HG03354 (cell line): ENCODE data around the gene SPTLC2.

Source experiments
- ATAC-seq: cut with Tn5 transposase; IDR thresholded peaks from one replicate; pipeline ENCODE4 v1.9.1; 2021; ENCODE audit warnings: mild to moderate bottlenecking; ENCODE audit not compliant: unreplicated experiment, poor library complexity, severe bottlenecking

Gene SPTLC2

DNA sequence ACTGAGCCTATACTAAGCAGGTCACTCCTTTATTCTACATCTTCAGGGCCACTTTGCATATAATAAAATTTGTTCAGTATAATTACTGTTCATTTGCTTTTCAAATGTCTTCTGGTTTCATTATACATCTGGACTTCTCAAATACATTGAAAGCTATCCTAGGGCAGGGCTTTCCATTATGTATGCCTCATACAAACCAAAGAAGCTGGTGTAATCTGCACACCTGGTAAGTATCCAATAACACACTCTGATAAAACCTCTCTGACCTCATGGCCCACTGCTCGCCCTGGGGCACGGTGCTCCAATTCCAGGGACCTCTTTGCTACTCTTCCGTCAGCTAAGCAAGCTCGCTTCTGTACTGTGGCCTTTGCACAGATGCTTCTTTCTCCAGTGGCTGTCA, 95.9 kb downstream of the SPTLC2 start:
- ATAC-seq, result no peak

DNA sequence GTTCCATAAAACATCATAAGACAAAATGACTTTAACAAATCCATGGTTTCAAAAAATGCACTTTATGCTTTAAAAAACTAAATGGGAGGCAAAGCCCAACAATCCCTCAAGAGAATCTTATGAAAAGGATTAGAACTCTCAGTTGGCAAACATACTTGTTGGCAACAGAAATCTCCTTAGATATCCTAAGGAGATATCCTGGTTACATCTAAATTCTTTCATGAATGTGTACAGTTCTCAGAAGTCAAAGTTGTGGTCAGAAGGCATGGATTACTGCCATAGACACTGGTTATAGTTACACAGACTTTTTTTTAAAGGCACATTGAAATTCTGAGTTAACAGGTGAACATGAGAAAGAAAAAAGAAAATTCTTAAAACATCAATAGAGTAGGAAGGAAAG, 100.3 kb downstream of the SPTLC2 start:
- no peak for ATAC-seq

DNA sequence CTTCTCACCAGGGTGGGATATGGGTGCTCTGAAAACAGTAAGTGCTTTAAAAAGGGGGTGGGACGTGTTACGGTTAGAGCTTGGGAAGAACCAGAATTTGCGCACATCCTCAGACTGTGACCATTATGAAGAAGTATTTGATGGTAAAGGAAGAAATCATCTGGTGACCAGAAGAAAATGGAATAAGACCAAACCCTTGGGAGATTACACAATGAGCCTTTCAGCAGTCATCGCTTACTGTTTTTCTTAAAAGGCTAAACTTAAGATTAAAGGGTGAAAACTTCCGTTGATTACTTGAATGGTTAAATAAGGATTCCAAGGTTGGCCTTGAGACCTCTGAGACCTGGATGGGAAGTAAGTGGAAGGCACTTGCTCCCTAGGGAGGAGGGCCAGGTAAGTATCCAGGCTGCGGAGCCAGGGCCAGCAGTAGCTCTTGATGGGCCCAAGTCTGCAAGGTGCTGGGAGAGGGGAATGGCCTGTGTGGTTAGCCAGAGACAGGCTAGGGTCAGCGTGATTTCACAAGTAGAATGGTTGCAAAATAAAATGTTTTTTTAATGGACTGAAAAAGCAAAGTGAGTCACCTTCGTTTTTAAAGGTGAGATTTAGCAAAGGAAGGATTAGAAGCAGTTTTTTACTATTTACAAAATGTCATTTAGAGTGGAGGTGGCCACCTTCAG, 104.8 kb downstream of the SPTLC2 start:
- ATAC-seq, result no peak

DNA sequence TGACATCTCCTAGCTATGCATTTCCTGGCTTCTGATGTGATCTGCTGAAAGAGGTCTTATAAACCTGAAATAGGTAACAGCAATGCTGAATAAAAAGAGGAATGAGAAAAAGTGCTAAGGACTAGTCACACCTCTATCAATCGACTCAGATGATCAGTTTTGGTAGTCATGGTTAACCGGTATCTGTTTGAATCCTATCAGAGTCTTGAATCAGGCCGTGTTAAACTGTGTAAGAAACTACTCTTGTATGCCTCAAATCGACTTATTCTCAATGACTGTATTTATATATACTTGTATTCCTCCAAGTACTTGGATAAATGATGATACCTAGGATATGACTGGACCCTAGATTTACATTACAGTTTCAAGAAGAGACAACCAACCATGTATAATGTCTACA, 107.1 kb downstream of the SPTLC2 start:
- no peak for ATAC-seq

DNA sequence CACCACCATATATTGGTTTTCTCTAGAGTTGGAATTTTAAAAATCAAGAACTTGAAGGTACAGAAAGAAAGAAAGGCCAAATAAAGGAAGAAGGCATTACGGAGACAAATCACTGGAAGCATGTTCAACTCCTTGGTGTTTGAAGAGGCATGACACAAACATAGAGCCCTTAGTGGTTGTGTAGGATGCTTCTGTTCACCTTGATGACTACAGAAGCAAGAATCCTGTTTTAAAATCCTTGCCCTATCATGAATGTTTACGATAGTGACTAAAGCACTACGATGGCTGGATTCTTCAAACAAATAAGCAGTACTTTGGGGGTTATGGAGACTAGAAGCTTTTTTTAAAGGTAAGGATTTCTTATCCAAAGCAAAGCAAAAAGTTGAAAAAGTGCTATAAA, 107.6 kb downstream of the SPTLC2 start:
- no peak for ATAC-seq

DNA sequence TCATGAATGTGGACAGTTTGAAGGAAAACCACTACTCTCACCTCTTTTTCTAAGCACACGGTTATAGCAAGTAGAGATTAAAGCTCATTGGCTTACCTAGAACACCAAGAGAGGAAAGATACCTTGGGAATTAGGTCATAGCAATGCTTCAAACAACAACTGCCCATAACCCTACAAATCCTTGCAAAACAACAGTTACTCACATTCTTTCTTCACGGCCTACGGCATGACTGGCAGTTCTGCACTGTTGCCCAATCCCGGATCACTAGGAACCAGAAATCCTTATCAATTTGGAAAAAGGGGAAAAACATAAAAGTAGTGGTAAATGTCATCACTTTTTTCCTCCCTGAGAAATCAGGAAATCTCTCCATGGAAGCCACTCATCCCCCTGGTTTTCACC, 108.2 kb downstream of the SPTLC2 start:
- ATAC-seq, result no peak

DNA sequence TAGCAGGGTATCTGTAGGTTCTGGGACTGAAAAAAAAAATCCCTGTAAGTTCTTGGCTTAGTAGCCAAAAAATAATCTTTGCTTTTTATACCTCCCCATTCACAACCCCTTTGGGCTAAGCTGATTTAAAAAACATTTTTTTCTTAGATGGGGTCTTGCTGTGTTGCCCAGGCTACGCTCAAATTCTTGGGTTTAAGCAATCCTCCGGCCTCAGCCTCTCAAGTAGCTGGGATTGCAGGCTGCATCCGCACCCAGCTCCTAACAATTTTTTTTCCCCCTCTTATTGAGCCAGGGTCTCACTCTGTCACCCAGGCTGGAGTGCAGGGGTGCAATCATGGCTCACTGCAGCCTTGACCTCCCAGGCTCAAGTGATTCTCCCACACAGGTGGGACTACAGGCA, 108.7 kb downstream of the SPTLC2 start:
- ATAC-seq, result no peak

DNA sequence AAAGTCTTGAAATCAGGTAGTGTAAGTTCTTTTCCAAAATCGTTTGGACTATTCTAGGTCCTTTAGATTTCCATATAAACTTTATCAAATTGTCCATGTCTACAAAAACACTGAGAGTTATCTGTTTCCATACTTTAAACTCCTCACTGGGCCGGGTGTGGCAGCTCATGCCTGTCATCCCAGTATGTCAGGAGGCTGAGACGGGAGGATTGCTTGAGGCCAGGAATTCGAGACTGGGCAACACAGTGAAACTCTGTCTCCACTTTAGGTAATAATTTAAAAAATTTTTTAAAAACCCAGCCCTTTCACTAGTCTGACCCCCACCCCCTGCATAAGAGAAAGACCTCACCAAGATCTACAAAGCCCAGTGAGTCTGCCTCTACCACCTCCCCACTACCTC, 111.4 kb downstream of the SPTLC2 start:
- ATAC-seq, result no peak

DNA sequence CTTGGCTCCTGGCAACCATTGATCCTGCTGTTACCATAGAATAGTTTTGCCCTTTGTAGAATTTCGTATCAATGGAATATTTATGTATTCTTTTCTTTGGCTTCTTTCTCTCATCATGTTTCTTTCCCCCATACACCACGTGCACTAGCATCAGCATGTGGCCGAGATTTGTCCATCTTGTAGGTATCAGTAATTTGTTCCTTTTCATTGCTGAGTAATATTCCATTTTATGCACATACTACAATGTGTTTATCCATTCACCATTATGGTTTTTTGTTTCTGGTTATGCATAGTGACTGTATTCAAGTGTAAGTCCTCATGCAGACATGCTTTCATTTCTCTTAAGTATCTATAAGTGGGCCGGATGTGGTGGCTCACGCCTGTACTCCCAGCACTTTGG, 113.3 kb downstream of the SPTLC2 start:
- no peak for ATAC-seq

DNA sequence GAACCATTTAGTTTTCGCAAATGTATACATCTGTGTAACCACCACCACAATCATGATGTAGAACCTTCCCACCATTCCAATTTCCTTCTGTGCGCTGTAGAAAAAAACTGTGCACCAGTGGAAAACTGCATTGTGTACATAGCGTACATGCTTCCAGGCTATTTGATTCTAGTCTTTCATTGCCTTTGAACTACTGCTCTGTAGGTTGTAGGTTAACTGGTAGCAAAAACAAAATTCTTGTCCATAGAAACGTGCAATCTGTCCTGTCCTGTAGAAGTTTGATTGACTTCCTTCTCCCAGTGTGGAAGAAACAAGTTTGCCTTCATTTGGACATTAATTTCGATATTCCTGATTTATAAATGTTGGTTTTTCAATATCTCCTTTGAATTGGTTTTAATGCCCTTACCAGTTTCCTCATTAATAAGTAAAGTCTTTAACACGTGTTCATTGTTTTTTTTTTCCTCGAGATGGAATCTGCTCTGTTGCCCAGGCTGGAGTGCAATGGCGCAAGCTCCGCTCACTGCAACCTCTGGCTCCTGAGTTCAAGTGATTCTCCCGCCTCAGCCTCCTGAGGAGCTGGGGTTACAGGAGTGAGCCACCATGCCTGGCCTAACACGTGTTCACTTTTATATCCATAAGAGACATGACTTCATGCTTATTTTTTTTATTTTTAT, 114.2 kb downstream of the SPTLC2 start:
- no peak for ATAC-seq

DNA sequence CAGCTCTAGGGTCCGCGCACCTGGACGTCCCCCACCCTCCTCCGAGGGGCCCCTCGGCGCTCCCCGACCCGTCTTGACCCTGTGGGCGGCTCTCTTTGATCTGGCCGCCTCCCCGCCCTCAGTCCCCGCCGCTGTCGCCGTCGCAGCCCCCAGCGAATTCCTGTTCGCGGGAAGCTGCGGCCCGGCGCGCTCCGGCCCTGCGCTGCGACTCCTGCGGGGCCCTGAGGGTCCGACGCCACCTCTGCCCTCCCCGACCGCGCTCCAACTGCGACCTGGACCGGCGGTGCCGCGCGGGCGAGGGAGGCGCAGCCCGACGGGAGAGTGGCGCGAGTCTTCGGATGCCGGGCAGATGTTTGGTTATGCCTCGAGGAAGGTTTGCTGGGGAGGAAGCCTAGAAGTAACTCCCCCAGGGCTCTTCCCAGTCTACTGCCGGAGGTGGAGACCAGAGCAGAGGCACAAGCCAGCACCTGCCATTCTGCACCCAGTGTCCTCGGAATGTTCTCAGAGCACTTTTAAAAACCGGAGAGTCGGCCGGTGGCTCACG, 117.4 kb downstream of the SPTLC2 start:
- peak; percentile 28 for ATAC-seq

DNA sequence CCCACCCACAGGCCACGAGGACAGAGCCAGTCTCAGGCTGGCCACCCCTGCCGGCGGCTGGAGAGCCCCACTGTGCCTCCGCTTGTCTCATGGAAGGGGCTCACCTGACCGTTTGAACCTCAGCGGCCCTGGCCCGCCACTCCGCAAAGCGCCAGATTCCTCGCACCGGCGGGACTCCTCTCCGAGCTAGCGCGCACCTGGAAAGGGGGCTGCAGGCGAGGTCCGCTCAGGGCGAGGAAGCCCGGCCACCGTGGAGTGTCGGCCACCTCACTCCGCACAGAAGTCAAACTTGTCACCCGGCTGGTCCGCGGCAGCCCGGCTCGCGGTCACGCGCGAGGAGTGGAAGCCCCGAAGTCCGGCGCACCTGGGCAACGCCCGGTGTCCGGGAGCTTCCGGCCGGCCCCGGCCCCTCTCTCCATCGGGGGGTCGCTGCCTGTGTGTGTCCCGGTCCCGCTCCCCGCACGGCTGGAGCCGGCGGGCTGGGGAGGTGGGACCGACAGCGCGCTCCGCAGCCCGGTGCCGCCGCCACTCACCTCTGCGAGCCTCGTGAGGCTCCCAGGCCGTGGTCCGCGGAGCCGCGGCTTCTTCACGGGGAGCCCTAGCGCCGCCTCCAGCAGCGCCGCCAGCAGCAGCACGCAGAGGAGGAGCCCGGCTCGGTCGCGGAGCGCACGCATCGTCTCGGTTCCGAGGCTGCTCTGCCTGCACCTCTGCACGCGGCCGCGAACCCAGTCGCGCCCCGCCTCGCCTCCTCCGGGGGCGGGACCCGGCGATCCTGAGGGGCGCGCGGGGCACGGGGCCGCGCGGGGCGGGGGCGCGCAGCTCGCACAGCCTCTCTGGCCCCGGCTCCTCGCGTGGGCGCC, 118.1 kb downstream of the SPTLC2 start, which contains the start of gene ISM2:
Gene ISM2 (minus strand): TSS at position 697 of the 860 bp plus-strand sequence. CDS start 23 bp downstream, at position 674.
- peak; percentile 75 for ATAC-seq

DNA sequence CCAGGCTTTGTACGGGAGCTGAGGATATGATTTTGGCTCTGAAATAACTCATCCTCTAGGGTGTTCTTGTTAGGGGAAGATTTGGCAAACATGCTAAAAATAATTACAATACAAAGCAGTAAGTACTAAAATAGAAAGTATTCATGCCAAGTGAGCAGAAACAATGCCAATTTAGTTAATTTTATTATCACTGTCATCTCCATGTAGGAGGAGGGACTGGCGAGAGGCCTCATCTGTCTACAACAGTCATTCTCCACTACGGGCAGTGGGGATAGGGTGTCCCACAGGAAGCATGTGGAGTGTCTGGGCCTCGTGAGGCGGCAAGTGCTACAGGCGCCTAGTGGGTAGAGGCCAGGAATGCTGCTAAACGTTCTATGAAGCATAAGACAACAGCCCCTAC, 121.1 kb downstream of the SPTLC2 start:
- ATAC-seq, result no peak

DNA sequence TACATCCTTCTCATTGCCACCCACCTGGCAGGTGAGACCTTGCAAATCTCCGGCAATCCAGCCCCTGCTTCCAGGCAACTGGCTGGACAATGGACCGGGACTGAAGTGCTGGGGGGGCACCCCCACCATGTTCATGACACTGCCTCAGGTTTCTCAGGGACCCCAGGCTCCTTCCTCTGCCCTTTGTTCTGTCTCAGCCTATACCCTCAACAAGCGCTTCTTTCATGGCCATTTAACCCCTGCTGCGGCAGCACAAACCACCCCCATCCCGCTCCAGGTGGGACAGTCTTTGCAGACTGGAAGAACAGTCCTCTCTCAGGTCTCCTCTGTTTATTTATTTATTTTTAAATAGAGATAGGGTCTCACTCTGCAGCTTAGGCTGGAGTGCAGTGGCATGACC, 125.4 kb downstream of the SPTLC2 start:
- ATAC-seq, result no peak

DNA sequence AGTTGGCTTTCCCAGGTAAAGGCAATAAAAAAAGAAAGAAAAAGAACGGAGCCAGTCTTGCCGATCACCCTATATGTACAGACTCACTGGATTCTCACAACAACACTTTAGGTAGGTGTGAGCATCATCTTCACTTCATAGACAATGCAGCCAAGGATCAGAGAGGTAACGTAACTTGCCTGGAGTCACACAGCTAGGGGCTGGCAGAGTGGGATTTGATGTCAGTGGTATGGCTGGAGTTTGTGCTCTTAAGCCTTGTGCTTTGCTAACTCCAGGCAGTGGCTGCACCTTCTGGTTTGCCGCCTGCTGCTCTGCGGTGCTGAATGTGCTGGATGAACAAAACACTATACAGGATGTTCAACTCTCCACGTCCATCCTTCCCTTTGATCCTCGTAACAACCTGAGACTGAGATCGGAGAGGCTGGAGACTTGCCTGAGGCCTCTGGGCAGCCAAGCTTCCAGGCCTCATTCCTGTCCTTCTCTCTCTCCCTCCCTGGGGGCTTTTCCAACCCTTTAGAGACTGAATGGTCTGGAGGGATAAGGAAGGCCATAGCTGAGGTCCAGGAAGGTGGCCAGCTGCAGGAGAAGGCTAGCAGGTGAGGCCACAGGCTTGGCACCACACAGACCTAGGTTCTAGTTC, 126.0 kb downstream of the SPTLC2 start:
- no peak for ATAC-seq

DNA sequence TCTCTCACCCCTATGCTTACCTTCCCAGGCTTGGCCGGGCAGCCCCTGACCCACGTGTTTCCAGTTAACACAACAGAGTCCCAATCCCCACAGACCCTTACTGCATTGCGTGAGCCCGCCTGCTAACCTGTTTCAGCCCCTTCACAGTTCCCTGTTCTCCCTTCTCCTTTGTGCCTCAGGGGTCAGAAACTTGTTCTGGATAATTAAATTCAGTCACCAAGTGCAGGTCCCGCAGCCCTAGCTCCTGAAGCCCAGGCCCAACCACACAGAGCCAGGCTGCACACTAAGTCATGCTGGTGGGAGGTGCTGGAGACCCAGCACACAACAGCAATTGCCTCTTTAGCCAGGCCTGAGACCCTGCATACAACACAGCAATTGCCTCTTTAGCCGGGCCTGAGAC, 127.4 kb downstream of the SPTLC2 start:
- no peak for ATAC-seq

DNA sequence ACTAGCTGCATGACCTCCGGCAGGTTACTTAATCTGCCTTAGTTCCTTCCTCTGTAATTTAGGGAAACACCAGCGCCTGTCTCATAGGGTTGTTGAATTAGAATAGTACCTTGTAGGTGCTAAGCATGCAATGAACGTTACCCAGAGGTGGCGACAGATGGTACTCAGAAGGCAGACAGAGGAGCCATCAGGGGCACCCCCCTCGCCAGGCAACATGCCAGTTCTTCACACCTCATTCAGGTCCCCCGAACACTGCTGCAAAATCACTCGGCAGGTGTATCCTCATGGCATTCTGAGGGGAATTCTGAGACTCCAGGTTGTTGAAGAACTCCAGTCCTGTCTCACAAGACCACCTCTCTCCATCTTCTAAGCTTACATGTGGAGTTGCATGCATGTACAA, 127.9 kb downstream of the SPTLC2 start:
- no peak for ATAC-seq

DNA sequence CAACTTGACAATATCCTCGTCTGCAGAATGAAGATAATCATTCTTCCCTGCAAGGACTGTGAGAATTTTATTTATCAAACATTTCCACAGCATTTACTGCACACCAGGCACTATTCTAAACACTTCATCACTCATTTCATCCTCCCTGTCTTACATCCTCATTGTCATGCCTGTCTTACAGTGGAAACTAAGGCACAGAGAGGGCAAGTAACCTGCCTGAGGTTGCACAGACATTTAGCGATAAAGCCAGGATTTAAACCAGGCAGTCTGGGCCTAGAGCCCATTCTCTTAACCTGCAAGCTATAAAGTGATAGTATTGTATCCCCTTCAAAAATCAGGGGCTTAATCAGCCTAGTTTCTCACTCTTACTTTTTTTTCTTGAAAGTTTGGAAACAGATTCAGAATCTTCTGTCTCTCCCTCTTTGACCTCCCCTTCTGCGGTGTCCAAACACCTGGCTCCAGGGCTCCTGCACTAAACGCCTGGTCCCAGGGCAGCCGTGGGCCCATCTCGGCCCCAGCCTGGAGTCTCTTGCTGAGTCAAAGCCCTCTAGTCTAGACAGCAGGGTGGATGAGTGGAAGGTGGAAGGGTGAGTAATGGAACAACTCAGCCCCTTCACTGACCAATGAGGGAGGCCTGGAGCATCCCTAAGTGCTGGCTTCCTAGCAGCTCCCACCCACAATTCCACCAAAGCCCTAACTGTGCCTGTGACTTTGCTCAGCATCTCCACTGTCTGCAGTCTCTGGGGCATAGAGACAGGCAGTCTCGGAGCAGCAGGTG, 130.3 kb downstream of the SPTLC2 start:
- ATAC-seq, result no peak

DNA sequence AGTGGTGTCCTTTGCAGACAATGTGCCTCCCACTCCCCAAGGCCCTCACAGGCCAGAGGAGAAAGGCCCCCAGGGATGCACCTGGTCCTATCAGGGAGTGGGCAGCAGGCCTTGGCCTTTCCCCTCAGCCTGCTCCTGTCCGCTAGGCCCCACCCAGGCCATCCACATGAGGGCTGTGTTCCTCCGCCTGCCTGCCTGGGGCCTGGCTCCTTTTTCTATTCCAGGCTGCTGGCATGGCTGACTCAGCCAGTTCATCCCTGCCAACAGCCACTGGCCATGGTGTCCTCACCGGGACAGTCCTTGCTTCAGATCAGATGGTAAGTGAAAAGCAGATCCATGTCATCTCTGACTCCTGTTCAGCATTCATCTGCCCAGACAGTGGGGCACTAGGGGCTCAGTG, 131.2 kb downstream of the SPTLC2 start:
- ATAC-seq, result no peak
